Tracheal epithelial cell (primary cell): ENCODE data around the gene LIN7A. TPM values are rescaled to one million over a fixed set of nuclear protein-coding genes. Genes with fewer than 3 reads are reported as not detected.

ENCODE experiments used
- total RNA-seq: library from RNA; depleted of rRNA; stranded (reverse); fragments of >200 nt; gene quantifications from 2 replicates; pipeline ENCODE4 v1.2.1, GENCODE V29; 2014

Gene LIN7A
- total RNA-seq: 1.4 TPM in 1 of 2 replicates, not detected in the other

GRCh38 chr12:80937391-80938238 lies at the start of gene LIN7A:
Gene LIN7A, minus strand, starts transcription at chr12:80937934. Its CDS starts 212 bp downstream, at chr12:80937722.

Other genes starting within 250 kb of the LIN7A start
- not detected in 2 replicates for gene MYF6, start 230.3 kb downstream of the LIN7A start, total RNA-seq
- not detected in 2 replicates for gene MYF5, start 221.0 kb downstream of the LIN7A start, total RNA-seq
- gene ACSS3, start 140.1 kb upstream of the LIN7A start, total RNA-seq: 0.64 and 2.9 TPM in 2 replicates